ENCODE data around the gene FREM1. TPM values are rescaled to one million over a fixed set of nuclear protein-coding genes. Genes with fewer than 3 reads are reported as not detected.
A peak's percentile ranks its signal among the peaks of the same experiment; 100 is the strongest.

Gene FREM1
- polyA plus RNA-seq, 1 donor from 2014 or later = 2.3 TPM

DNA sequence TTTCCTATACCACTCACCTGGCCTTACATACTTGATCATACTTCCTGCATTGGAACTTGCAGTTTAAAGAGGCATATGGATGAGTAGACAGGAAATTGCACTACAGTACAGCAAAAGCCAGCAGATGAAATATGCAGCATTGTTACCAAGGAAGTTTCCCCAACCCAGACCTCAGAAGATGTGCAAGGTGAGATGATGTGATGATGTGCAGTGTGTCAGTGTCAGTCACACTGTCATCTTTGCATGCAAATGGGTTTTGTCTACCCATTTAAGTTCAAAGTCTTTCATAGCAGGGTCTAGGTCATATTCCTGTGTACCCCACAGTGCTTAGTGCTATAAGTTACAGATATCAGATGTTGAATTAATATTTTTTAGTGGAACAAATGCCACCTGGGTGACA, 98.4 kb downstream of the FREM1 start:
- Histone ChIP-seq H3K9ac (ENCODE audit: low read length) (no peak overlapping the region), H3K4me2 (ENCODE audit: low read length) (peak overlapping the region; percentile 18)

DNA sequence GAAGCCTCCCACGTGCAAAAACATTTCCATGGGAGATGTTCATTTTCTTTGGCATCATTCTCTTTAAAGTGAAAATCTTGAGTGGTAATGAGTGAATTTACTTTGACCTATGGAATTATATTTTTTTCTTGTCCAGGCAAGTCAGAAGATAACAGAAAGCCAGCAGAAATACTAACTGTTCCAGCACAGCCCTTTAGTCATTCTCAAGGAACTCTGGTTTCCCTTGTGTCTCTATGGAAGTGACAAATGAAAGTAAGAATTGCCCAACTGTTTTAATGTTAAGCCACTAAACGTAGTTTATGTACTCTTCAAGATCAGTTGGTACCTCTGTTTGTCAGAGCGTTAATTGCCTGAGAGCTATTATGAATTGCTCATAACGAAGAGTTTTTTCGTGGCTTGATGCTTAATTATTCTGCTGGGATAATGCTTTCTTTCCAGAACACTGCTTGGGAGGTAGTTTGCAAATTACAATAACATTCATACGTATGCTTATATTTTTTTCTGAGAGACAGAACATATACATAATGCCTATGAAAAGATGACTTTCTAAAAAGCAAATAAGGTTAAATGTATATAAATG, 103.2 kb downstream of the FREM1 start:
- Histone ChIP-seq H3K9me2 (ENCODE audit: insufficient read depth, low read length) (no peaks in the 10 kb centered on the region), H4K20me1 (ENCODE audit: insufficient read depth) (no peaks in the 10 kb centered on the region), H3K27ac (ENCODE audit: low read length) (no peak overlapping the region), H3K9me3 (ENCODE audit: low read length) (no peaks in the 10 kb centered on the region), H3K36me3 (ENCODE audit: insufficient read depth, low read length) (no peaks in the 10 kb centered on the region), H3K27me3 (ENCODE audit: insufficient read depth, low read depth, low read length) (no peaks in the 10 kb centered on the region), H3F3A (ENCODE audit: insufficient read depth, low read length, poor library complexity, severe bottlenecking) (no peaks in the 10 kb centered on the region), H3K4me2 (ENCODE audit: low read length) (no peak overlapping the region), H3K79me2 (replicated peaks; ENCODE audit: insufficient read depth, low read length) (no peaks in the 10 kb centered on the region), H2AFZ (ENCODE audit: low read depth, low read length) (no peak overlapping the region), H3K9ac (ENCODE audit: low read length) (no peak overlapping the region), H3K4me3 (ENCODE audit: low read length) (no peak overlapping the region)
- no peak for TF ChIP-seq RAD21 (conservative IDR thresholded peaks at IDR 0.05)
- TF ChIP-seq CTCF (IDR thresholded peaks at IDR 0.05; ENCODE audit: poor library complexity, severe bottlenecking) = no peak
- no peak for TF ChIP-seq REST (IDR thresholded peaks at IDR 0.05; ENCODE audit: borderline replicate concordance)
- TF ChIP-seq EP300 (conservative IDR thresholded peaks at IDR 0.05; ENCODE audit: poor library complexity, severe bottlenecking) = no peak
- TF ChIP-seq MXI1 (conservative IDR thresholded peaks at IDR 0.05; ENCODE audit: poor library complexity, severe bottlenecking) = no peak
- TF ChIP-seq TAF1 (IDR thresholded peaks at IDR 0.05; ENCODE audit: low read depth) = no peak
- TF ChIP-seq POLR2AphosphoS5 (IDR thresholded peaks at IDR 0.05) = no peak
- no peak for TF ChIP-seq EZH2 (IDR thresholded peaks at IDR 0.05; ENCODE audit: borderline replicate concordance, insufficient read depth, low read length, poor library complexity, severe bottlenecking)
- TF ChIP-seq SMC3 (conservative IDR thresholded peaks at IDR 0.05; ENCODE audit: poor library complexity) = no peak

More for the DNA sequence above, 98.4 kb downstream of the FREM1 start:
- H3K79me2 ChIP-seq (replicated peaks; ENCODE audit: insufficient read depth, low read length) = no peaks in the 10 kb centered on the region
- peak overlapping the region; percentile 38 for H3K27ac ChIP-seq (ENCODE audit: low read length)
- no peaks in the 10 kb centered on the region for H4K20me1 ChIP-seq (ENCODE audit: insufficient read depth)
- no peaks in the 10 kb centered on the region for H3K9me3 ChIP-seq (ENCODE audit: low read length)
- no peak overlapping the region for H2AFZ ChIP-seq (ENCODE audit: low read depth, low read length)
- H3F3A ChIP-seq (ENCODE audit: insufficient read depth, low read length, poor library complexity, severe bottlenecking) = no peaks in the 10 kb centered on the region
- H3K9me2 ChIP-seq (ENCODE audit: insufficient read depth, low read length) = no peaks in the 10 kb centered on the region
- H3K27me3 ChIP-seq (ENCODE audit: insufficient read depth, low read depth, low read length) = no peaks in the 10 kb centered on the region
- H3K36me3 ChIP-seq (ENCODE audit: insufficient read depth, low read length) = no peaks in the 10 kb centered on the region
- TF ChIP-seq TAF1 (IDR thresholded peaks at IDR 0.05; ENCODE audit: low read depth) (no peak), RAD21 (conservative IDR thresholded peaks at IDR 0.05) (no peak), EP300 (conservative IDR thresholded peaks at IDR 0.05; ENCODE audit: poor library complexity, severe bottlenecking) (peak; percentile 81), POLR2AphosphoS5 (IDR thresholded peaks at IDR 0.05) (peak; percentile 36)
- no peak overlapping the region for H3K4me3 ChIP-seq (ENCODE audit: low read length)

All from neural cell (in vitro differentiated cells).